ENCODE results near the gene SLC25A43.
"Not testable (repeated sequence)": the region's sequence is repeated elsewhere in the genome, so short reads cannot be mapped to it uniquely, and the experiment has no call there.

SLC25A43 gene

GRCh38 chrX:119407681-119408080, 8.5 kb downstream of the SLC25A43 start:
- in situ Hi-C loops (cut with MboI; ENCODE audit: low sequenced_read_pairs) = no loop called here

GRCh38 chrX:119410027-119410819, 11.1 kb downstream of the SLC25A43 start:
- in situ Hi-C loops (cut with MboI; ENCODE audit: low sequenced_read_pairs) = no loop called here

- in situ Hi-C loops (cut with MboI; ENCODE audit: low sequenced_read_pairs) = no loop called here
Observed at GRCh38 chrX:119410854-119411253, 11.7 kb downstream of the SLC25A43 start.

GRCh38 chrX:119411959-119412358, 12.8 kb downstream of the SLC25A43 start:
- in situ Hi-C loops (cut with MboI; ENCODE audit: low sequenced_read_pairs) = no loop called here

GRCh38 chrX:119417376-119417775, 18.2 kb downstream of the SLC25A43 start:
- in situ Hi-C loops (cut with MboI; ENCODE audit: low sequenced_read_pairs) = no loop called here

GRCh38 chrX:119417842-119418241, 18.7 kb downstream of the SLC25A43 start:
- in situ Hi-C loops (cut with MboI; ENCODE audit: low sequenced_read_pairs) = no loop called here

- in situ Hi-C loops (cut with MboI; ENCODE audit: low sequenced_read_pairs) = no loop called here
Observed at GRCh38 chrX:119419146-119419545, 20.0 kb downstream of the SLC25A43 start.

GRCh38 chrX:119419898-119420297, 20.8 kb downstream of the SLC25A43 start:
- in situ Hi-C loops (cut with MboI; ENCODE audit: low sequenced_read_pairs) = no loop called here

GRCh38 chrX:119421016-119421705, 22.0 kb downstream of the SLC25A43 start:
- in situ Hi-C loops (cut with MboI; ENCODE audit: low sequenced_read_pairs) = no loop called here

GRCh38 chrX:119423631-119424030, 24.5 kb downstream of the SLC25A43 start:
- in situ Hi-C loops (cut with MboI; ENCODE audit: low sequenced_read_pairs) = no loop called here

GRCh38 chrX:119424999-119425398, 25.9 kb downstream of the SLC25A43 start:
- in situ Hi-C loops (cut with MboI; ENCODE audit: low sequenced_read_pairs) = no loop called here

GRCh38 chrX:119427024-119427794, 28.1 kb downstream of the SLC25A43 start:
- in situ Hi-C loops (cut with MboI; ENCODE audit: low sequenced_read_pairs) = no loop called here

- in situ Hi-C loops (cut with MboI; ENCODE audit: low sequenced_read_pairs) = no loop called here
Observed at GRCh38 chrX:119427795-119428185, 28.7 kb downstream of the SLC25A43 start.

GRCh38 chrX:119429471-119429870, 30.3 kb downstream of the SLC25A43 start:
- in situ Hi-C loops (cut with MboI; ENCODE audit: low sequenced_read_pairs) = no loop called here

- in situ Hi-C loops (cut with MboI; ENCODE audit: low sequenced_read_pairs) = not testable (repeated sequence)
Observed at GRCh38 chrX:119441295-119441694, 42.2 kb downstream of the SLC25A43 start.

GRCh38 chrX:119442286-119442685, 43.1 kb downstream of the SLC25A43 start:
- in situ Hi-C loops (cut with MboI; ENCODE audit: low sequenced_read_pairs) = no loop called here

GRCh38 chrX:119453202-119453601, 54.1 kb downstream of the SLC25A43 start:
- in situ Hi-C loops (cut with MboI; ENCODE audit: low sequenced_read_pairs) = no loop called here

GRCh38 chrX:119455264-119455663, 56.1 kb downstream of the SLC25A43 start:
- in situ Hi-C loops (cut with MboI; ENCODE audit: low sequenced_read_pairs) = no loop called here

- in situ Hi-C loops (cut with MboI; ENCODE audit: low sequenced_read_pairs) = no loop called here
Observed at GRCh38 chrX:119459181-119459580, 60.0 kb downstream of the SLC25A43 start.

- in situ Hi-C loops (cut with MboI; ENCODE audit: low sequenced_read_pairs) = no loop called here
Observed at GRCh38 chrX:119465555-119465954, 66.4 kb downstream of the SLC25A43 start.

GRCh38 chrX:119466970-119467369, 67.8 kb downstream of the SLC25A43 start:
- in situ Hi-C loops (cut with MboI; ENCODE audit: low sequenced_read_pairs) = no loop called here

- in situ Hi-C loops (cut with MboI; ENCODE audit: low sequenced_read_pairs) = no loop called here
Observed at GRCh38 chrX:119467433-119467832, 68.3 kb downstream of the SLC25A43 start.

Measured in HL-60/S4 treated with phorbol 12-myristate 13-acetate at 8.2 ng/mL for 4 days and 3 days (cell line).